ENCODE data around the gene ADAM21. TPM values are rescaled to one million over a fixed set of nuclear protein-coding genes. Genes with fewer than 3 reads are reported as not detected.
"Not testable (repeated sequence)": the region's sequence is repeated elsewhere in the genome, so short reads cannot be mapped to it uniquely, and the experiment has no call there.

The ADAM21 gene
- total and polyA plus RNA-seq, 2 of the 13 experiments (the other 11 are each of a cell fraction or from before 2014, with no cell fraction given) = 0.03 to 0.07 TPM

DNA sequence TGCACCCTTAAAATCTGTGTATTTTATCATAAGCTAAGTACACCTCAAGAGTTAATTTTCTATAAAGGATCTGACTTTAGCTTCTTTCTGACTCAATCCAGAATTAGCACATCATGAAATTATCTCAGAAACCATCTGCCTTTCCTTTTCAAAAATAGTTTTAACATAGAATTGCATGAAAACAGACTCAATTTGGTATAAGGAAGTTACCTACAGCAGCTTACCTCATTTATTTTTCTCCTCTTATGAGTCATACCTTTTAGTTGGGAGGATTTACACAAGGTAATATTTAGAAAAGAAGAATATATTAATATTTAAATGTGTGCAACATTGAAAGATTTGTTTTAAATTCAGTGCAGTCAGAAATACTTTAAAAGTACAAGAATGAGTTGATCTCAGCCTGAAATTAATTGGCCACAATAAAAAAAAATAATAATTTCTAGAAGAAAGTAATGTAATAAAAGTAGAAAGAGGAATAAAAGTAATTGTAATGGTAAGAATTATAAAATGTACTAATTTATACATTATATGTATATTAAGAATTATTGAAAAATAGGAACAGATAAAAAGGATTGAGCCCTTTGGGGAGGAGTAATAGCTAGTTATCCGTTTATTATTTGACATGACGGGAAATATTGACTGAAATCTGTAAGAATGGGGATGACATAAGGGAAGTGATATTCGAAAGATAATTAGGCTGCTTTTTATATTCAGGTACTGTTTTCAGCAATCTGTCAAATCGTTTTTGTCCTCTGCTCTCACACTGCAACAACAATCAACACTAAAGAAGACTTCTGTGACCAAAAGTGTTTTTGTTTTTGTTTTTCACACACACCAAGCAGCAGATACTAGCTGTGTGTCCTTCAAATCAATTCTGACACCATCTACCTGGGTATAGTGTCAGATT lies 20.5 kb downstream of the ADAM21 start:
- no peak overlapping the region for H3K4me3 ChIP-seq (replicated peaks in 1 of 3; ENCODE audit: insufficient read depth in 1 of 3, low read depth in 2 of 3, low read length in 3 of 3)
- no peaks in the 10 kb centered on the region for H3K79me2 ChIP-seq (ENCODE audit: insufficient read depth, low read length)
- no peak overlapping the region for H3K4me2 ChIP-seq (ENCODE audit: low read depth, low read length)
- FAIRE-seq = no peak
- POLR2A ChIA-PET = no interaction called here
- no peak overlapping the region for H2AFZ ChIP-seq (ENCODE audit: low read length)
- no peak overlapping the region for H3K27ac ChIP-seq (ENCODE audit: extremely low read length, insufficient read depth, low read length)
- 27% methylated on average over 4 of the region's 4 CpGs for WGBS (ENCODE audit: low lambda C conversion rate)
- BruUV-seq (replicated peaks) = no TSS peak
- in situ Hi-C loops (cut with HindIII; ENCODE audit: extremely low pct_ligation_motif_present, low pct_unique_long_range_greater_than_20kb) = no loop called here
- no peak for TF ChIP-seq KLF12 (CRISPR knock-in tag; IDR thresholded peaks at IDR 0.05; ENCODE audit: borderline replicate concordance)
- TF ChIP-seq TCF7 (IDR thresholded peaks at IDR 0.05; ENCODE audit: low read depth) = no peak
- TF ChIP-seq TCF12 (IDR thresholded peaks at IDR 0.05) = no peak
- no peak for TF ChIP-seq TCF12 (CRISPR knock-in tag; IDR thresholded peaks at IDR 0.05)
- no peak for TF ChIP-seq PHF21A (CRISPR knock-in tag; IDR thresholded peaks at IDR 0.05)
- TF ChIP-seq JARID2 (CRISPR knock-in tag; IDR thresholded peaks at IDR 0.05; ENCODE audit: insufficient replicate concordance) = no peak
- no peak for TF ChIP-seq ZNF180 (CRISPR knock-in tag; IDR thresholded peaks at IDR 0.05; ENCODE audit: borderline replicate concordance, low read depth)
- no peak for TF ChIP-seq NBN (conservative IDR thresholded peaks at IDR 0.05)
- H3K36me3 ChIP-seq (replicated peaks in 1 of 2; ENCODE audit: control insufficient read depth in 1 of 2, insufficient read depth in 2 of 2, low read length in 2 of 2) = no peaks in the 10 kb centered on the region
- intact Hi-C loops (cut with micrococcal nuclease; ENCODE audit: unreplicated experiment) = no loop called here
- H3K9ac ChIP-seq (ENCODE audit: insufficient read depth, low read depth, low read length) = no peak overlapping the region
- no peak for DNase-seq (ENCODE audit: low spot score)
- no peak for ATAC-seq
- H4K20me1 ChIP-seq (ENCODE audit: insufficient read depth, low read length) = no peaks in the 10 kb centered on the region
- no peaks in the 10 kb centered on the region for H3K4me1 ChIP-seq (ENCODE audit: insufficient read depth, low read length)
- H3K27me3 ChIP-seq (ENCODE audit: control insufficient read depth in 1 of 2, insufficient read depth in 2 of 2, low read length in 2 of 2) = no peaks in the 10 kb centered on the region; a peak in 1 of 5 replicates
- no peaks in the 10 kb centered on the region for H3K9me3 ChIP-seq (ENCODE audit: low read length)
- CTCF ChIA-PET (ENCODE audit: low intra/inter-chr PET ratio, low total read pairs) = no interaction called here

DNA sequence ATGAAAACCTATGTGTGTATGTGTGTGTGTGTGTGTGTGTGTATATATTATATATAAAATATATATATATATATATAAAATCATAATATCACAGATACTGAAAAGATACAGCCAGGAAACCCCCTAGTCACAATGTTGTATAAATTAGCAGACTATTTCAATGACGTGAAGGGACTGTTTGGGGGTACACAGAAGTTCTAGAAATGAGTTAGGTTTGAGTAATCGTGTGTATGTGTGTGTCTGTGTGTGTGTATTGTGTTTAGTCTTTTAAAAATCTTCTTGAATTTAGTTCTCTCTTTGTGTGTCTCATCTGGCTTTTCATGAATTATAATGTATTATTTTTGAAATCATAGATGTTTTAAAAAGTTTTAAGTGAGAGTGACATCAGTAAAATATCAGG lies 21.9 kb downstream of the ADAM21 start:
- H4K20me1 ChIP-seq (ENCODE audit: insufficient read depth, low read length) = no peaks in the 10 kb centered on the region
- H2AFZ ChIP-seq (ENCODE audit: low read length) = no peak overlapping the region
- H3K9me3 ChIP-seq (ENCODE audit: low read length) = no peaks in the 10 kb centered on the region
- H3K36me3 ChIP-seq (replicated peaks in 1 of 2; ENCODE audit: control insufficient read depth in 1 of 2, insufficient read depth in 2 of 2, low read length in 2 of 2) = no peaks in the 10 kb centered on the region
- in situ Hi-C loops (cut with HindIII; ENCODE audit: extremely low pct_ligation_motif_present, low pct_unique_long_range_greater_than_20kb) = no loop called here
- WGBS (ENCODE audit: low lambda C conversion rate) = 4% methylated on average over 2 of the region's 2 CpGs
- ChIA-PET POLR2A (no interaction called here), CTCF (ENCODE audit: low intra/inter-chr PET ratio, low total read pairs) (no interaction called here)
- H3K27ac ChIP-seq (ENCODE audit: extremely low read length, insufficient read depth, low read length) = no peak overlapping the region
- no TSS peak for BruUV-seq (replicated peaks)
- ATAC-seq = no peak
- H3K27me3 ChIP-seq (ENCODE audit: control insufficient read depth in 1 of 2, insufficient read depth in 2 of 2, low read length in 2 of 2) = no peaks in the 10 kb centered on the region; a peak in 1 of 5 replicates
- no peak for FAIRE-seq
- intact Hi-C loops (cut with micrococcal nuclease; ENCODE audit: unreplicated experiment) = no loop called here
- DNase-seq (ENCODE audit: low spot score) = no peak
- TF ChIP-seq, protein P1, sequence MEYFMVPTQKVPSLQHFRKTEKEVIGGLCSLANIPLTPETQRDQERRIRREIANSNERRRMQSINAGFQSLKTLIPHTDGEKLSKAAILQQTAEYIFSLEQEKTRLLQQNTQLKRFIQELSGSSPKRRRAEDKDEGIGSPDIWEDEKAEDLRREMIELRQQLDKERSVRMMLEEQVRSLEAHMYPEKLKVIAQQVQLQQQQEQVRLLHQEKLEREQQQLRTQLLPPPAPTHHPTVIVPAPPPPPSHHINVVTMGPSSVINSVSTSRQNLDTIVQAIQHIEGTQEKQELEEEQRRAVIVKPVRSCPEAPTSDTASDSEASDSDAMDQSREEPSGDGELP (IDR thresholded peaks at IDR 0.05; ENCODE audit: borderline replicate concordance, low read depth) = no peak
- no peak for TF ChIP-seq ZMAT3 (CRISPR knock-in tag; conservative IDR thresholded peaks at IDR 0.05)
- no peak for TF ChIP-seq ZFP90 (CRISPR knock-in tag; IDR thresholded peaks at IDR 0.05; ENCODE audit: borderline replicate concordance)
- no peaks in the 10 kb centered on the region for H3K79me2 ChIP-seq (ENCODE audit: insufficient read depth, low read length)
- no peaks in the 10 kb centered on the region for H3K4me1 ChIP-seq (ENCODE audit: insufficient read depth, low read length)
- H3K9ac ChIP-seq (ENCODE audit: insufficient read depth, low read depth, low read length) = no peak overlapping the region
- H3K4me3 ChIP-seq (replicated peaks in 1 of 3; ENCODE audit: insufficient read depth in 1 of 3, low read depth in 2 of 3, low read length in 3 of 3) = no peak overlapping the region
- no peak overlapping the region for H3K4me2 ChIP-seq (ENCODE audit: low read depth, low read length)

- intact Hi-C loops (cut with micrococcal nuclease; ENCODE audit: unreplicated experiment) = not testable (repeated sequence)
Measured at GRCh38 chr14:70475459-70475858, 23.5 kb downstream of the ADAM21 start.

More at GRCh38 chr14:70475459-70475858, 23.5 kb downstream of the ADAM21 start:
- DNase-seq (ENCODE audit: low spot score); H2AFZ ChIP-seq (ENCODE audit: low read length); H3K9me3 ChIP-seq (ENCODE audit: low read length); H3K36me3 ChIP-seq (replicated peaks in 1 of 2; ENCODE audit: control insufficient read depth in 1 of 2, insufficient read depth in 2 of 2, low read length in 2 of 2); POLR2A ChIA-PET; CTCF ChIA-PET (ENCODE audit: low intra/inter-chr PET ratio, low total read pairs); ATAC-seq; in situ Hi-C loops (cut with HindIII; ENCODE audit: extremely low pct_ligation_motif_present, low pct_unique_long_range_greater_than_20kb); H4K20me1 ChIP-seq (ENCODE audit: insufficient read depth, low read length); H3K4me3 ChIP-seq (replicated peaks in 1 of 3; ENCODE audit: insufficient read depth in 1 of 3, low read depth in 2 of 3, low read length in 3 of 3); H3K27me3 ChIP-seq (ENCODE audit: control insufficient read depth in 1 of 2, insufficient read depth in 2 of 2, low read length in 2 of 2); FAIRE-seq; BruUV-seq (replicated peaks); H3K27ac ChIP-seq (ENCODE audit: extremely low read length, insufficient read depth, low read length); H3K4me1 ChIP-seq (ENCODE audit: insufficient read depth, low read length); H3K79me2 ChIP-seq (ENCODE audit: insufficient read depth, low read length); H3K9ac ChIP-seq (ENCODE audit: insufficient read depth, low read depth, low read length); H3K4me2 ChIP-seq (ENCODE audit: low read depth, low read length): not testable (repeated sequence)
- 88% methylated on average over 5 of the region's 13 CpGs for WGBS (ENCODE audit: low lambda C conversion rate)

All from HepG2 (cell line).